Measurements from ENCODE around the gene TMEM119.

DNA sequence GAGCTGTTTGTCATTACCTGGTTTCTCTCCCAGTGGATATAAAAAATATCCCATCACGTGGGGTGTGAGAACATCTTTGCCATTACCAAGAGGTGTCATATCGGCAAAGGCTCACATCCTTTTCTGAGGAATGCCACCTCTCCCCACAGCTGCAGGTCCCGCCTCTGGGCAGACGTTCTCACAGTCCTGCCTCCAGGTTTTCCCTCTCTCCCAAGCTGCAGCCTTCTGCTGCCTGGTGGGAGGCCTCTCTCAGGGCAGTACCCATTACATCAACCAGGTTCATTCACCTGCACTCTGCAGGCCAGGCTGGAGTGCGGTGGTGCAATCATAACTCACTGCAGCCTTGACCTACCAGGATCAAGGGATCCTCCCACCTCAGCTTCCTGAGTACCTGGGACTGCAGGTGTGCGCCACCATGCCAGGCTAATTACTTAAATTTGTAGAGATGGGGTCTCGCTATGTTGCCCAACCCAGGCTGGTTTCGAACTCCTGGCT lies 15.0 kb upstream of the TMEM119 start:
- TF ChIP-seq CTCF (IDR thresholded peaks at IDR 0.05; ENCODE audit: poor library complexity) (no peak), EZH2 (IDR thresholded peaks at IDR 0.05; ENCODE audit: borderline replicate concordance) (no peak), EZH2phosphoT487 (IDR thresholded peaks at IDR 0.05; ENCODE audit: low read depth, severe bottlenecking, unreplicated experiment) (no peak)
